Neural progenitor cell (in vitro differentiated cells): ENCODE data around the gene KLF13. TPM values are rescaled to one million over a fixed set of nuclear protein-coding genes. Genes with fewer than 3 reads are reported as not detected.
A peak's percentile ranks its signal among the peaks of the same experiment; 100 is the strongest.

ENCODE experiments used
- DNase-seq: peaks from one replicate; pipeline ENCODE4 v3.0.0-alpha.2; 2016; ENCODE audit warnings: low spot score
- H2AFZ ChIP-seq: fragments of 200-600 bp; sonication (generic); replicated peaks from 2 replicates; pipeline ENCODE4 v1.6.1; 2016; ENCODE audit warnings: antibody characterized with exemption
- H3F3A ChIP-seq: fragments of 200-600 bp; sonication (generic); 2 replicates; pipeline ENCODE4 v1.6.1; 2016; ENCODE audit warnings: antibody characterized with exemption, low read depth
- H3K27ac ChIP-seq: fragments of 200-600 bp; sonication (generic); 2 replicates; pipeline ENCODE4 v1.5.1; 2016; ENCODE audit warnings: mild to moderate bottlenecking
- H3K27me3 ChIP-seq: fragments of 200-600 bp; sonication (generic); 2 replicates; pipeline ENCODE4 v1.6.1; 2016; ENCODE audit warnings: mild to moderate bottlenecking, moderate library complexity
- H3K36me3 ChIP-seq: fragments of 200-600 bp; sonication (generic); 2 replicates; pipeline ENCODE4 v1.5.1; 2016
- H3K4me1 ChIP-seq: fragments of 200-600 bp; sonication (generic); 2 replicates; pipeline ENCODE4 v1.6.1; 2016; ENCODE audit warnings: mixed run types
- H3K4me2 ChIP-seq: fragments of 200-600 bp; sonication (generic); 2 replicates; pipeline ENCODE4 v1.6.1; 2016
- H3K4me3 ChIP-seq: fragments of 200-600 bp; sonication (generic); 2 replicates; pipeline ENCODE4 v1.5.1; 2016
- H3K79me2 ChIP-seq: fragments of 200-600 bp; sonication (generic); 2 replicates; pipeline ENCODE4 v1.6.1; 2016; ENCODE audit warnings: low read depth
- H3K9ac ChIP-seq: fragments of 200-600 bp; sonication (generic); 2 replicates; pipeline ENCODE4 v1.6.1; 2016
- H3K9me3 ChIP-seq: fragments of 200-600 bp; sonication (generic); 2 replicates; pipeline ENCODE4 v1.5.1; 2016; ENCODE audit warnings: low read depth
- H4K20me1 ChIP-seq: fragments of 200-600 bp; sonication (generic); 2 replicates; pipeline ENCODE4 v1.6.1; 2016; ENCODE audit warnings: low read depth
- H3K27ac Mint-ChIP-seq: 3 replicates; pipeline ENCODE4 v1.8.0; 2021; ENCODE audit warnings: mixed read lengths
- H3K27me3 Mint-ChIP-seq: 2 replicates; pipeline ENCODE4 v1.8.0; 2022; ENCODE audit warnings: low read depth, mild to moderate bottlenecking, inconsistent platforms, moderate library complexity, mixed read lengths; ENCODE audit not compliant: insufficient read depth
- H3K36me3 Mint-ChIP-seq: 3 replicates; pipeline ENCODE4 v1.8.0; 2021; ENCODE audit warnings: mixed read lengths
- H3K4me1 Mint-ChIP-seq: 3 replicates; pipeline ENCODE4 v1.8.0; 2021; ENCODE audit warnings: mixed read lengths
- H3K4me3 Mint-ChIP-seq: 3 replicates; pipeline ENCODE4 v1.8.0; 2021; ENCODE audit warnings: mild to moderate bottlenecking, moderate library complexity, mixed read lengths
- H3K9me3 Mint-ChIP-seq: 3 replicates; pipeline ENCODE4 v1.8.0; 2020; ENCODE audit warnings: mixed read lengths
- CTCF ChIP-seq: fragments of 200-600 bp; sonication (generic); IDR thresholded peaks from 2 replicates; pipeline ENCODE4 v1.5.1; 2017; ENCODE audit warnings: antibody characterized with exemption, mild to moderate bottlenecking
- EZH2 ChIP-seq: fragments of 200-600 bp; sonication (generic); IDR thresholded peaks from 2 replicates; pipeline ENCODE4 v1.6.1; 2017; ENCODE audit warnings: antibody characterized with exemption, mild to moderate bottlenecking, moderate library complexity
- EZH2phosphoT487 ChIP-seq: fragments of 200-600 bp; sonication (generic); IDR thresholded peaks from 2 replicates; pipeline ENCODE4 v1.6.1; 2017; ENCODE audit warnings: antibody characterized with exemption
- total RNA-seq: library from RNA; depleted of rRNA; stranded (reverse); fragments of >200 nt; gene quantifications from 2 replicates; pipeline ENCODE4 v1.2.3, GENCODE V29; 2015; ENCODE audit warnings: low replicate concordance

Gene KLF13
- total RNA-seq, 1 donor from 2014 or later, result 11.9 TPM

GRCh38 chr15:31337352-31338031, 10.9 kb downstream of the KLF13 start:
- no peaks in the 10 kb centered on the region for H3K27me3 ChIP-seq
- Mint-ChIP-seq H3K4me3 (no peak overlapping the region), H3K27me3 (peaks cover 2% of the 10 kb centered on the region), H3K9me3 (no peaks in the 10 kb centered on the region), H3K4me1 (peaks cover 27% of the 10 kb centered on the region), H3K27ac (no peak overlapping the region), H3K36me3 (no peaks in the 10 kb centered on the region)
- TF ChIP-seq EZH2phosphoT487 (no peak), CTCF (no peak), EZH2 (no peak)
- H3K4me3 ChIP-seq, result no peak overlapping the region
- H2AFZ ChIP-seq, result no peak overlapping the region
- DNase-seq, result no peak
- H3K79me2 ChIP-seq, result peaks cover 71% of the 10 kb centered on the region
- H4K20me1 ChIP-seq, result peaks cover 90% of the 10 kb centered on the region
- no peaks in the 10 kb centered on the region for H3K4me1 ChIP-seq
- H3K4me2 ChIP-seq, result no peak overlapping the region
- no peaks in the 10 kb centered on the region for H3K36me3 ChIP-seq
- no peak overlapping the region for H3K9ac ChIP-seq
- no peak overlapping the region for H3K27ac ChIP-seq
- H3K9me3 ChIP-seq, result no peaks in the 10 kb centered on the region
- no peaks in the 10 kb centered on the region for H3F3A ChIP-seq

GRCh38 chr15:31338318-31338878, 11.8 kb downstream of the KLF13 start:
- H3K4me1 ChIP-seq, result no peaks in the 10 kb centered on the region
- no peak overlapping the region for H3K9ac ChIP-seq
- H3K4me2 ChIP-seq, result no peak overlapping the region
- H3K9me3 Mint-ChIP-seq, result no peaks in the 10 kb centered on the region
- peaks cover 62% of the 10 kb centered on the region for H3K79me2 ChIP-seq
- no peaks in the 10 kb centered on the region for H3K36me3 Mint-ChIP-seq
- no peak overlapping the region for H3K4me3 Mint-ChIP-seq
- H3K36me3 ChIP-seq, result no peaks in the 10 kb centered on the region
- H3K27ac Mint-ChIP-seq, result peak overlapping the region; percentile 37
- H3K4me3 ChIP-seq, result no peak overlapping the region
- H3K27me3 ChIP-seq, result no peaks in the 10 kb centered on the region
- no peak overlapping the region for H2AFZ ChIP-seq
- H3F3A ChIP-seq, result no peaks in the 10 kb centered on the region
- H4K20me1 ChIP-seq, result peaks cover 90% of the 10 kb centered on the region
- H3K27ac ChIP-seq, result no peak overlapping the region
- no peak for TF ChIP-seq CTCF
- no peak for TF ChIP-seq EZH2
- no peak for TF ChIP-seq EZH2phosphoT487
- H3K27me3 Mint-ChIP-seq, result peaks cover 2% of the 10 kb centered on the region
- peaks cover 26% of the 10 kb centered on the region for H3K4me1 Mint-ChIP-seq
- no peak for DNase-seq
- no peaks in the 10 kb centered on the region for H3K9me3 ChIP-seq

GRCh38 chr15:31338879-31339557, 12.4 kb downstream of the KLF13 start:
- Mint-ChIP-seq H3K27ac (peak overlapping the region; percentile 72), H3K36me3 (no peaks in the 10 kb centered on the region), H3K4me1 (peaks cover 26% of the 10 kb centered on the region), H3K9me3 (no peaks in the 10 kb centered on the region), H3K27me3 (peaks cover 4% of the 10 kb centered on the region), H3K4me3 (no peak overlapping the region)
- Histone ChIP-seq H3F3A (no peaks in the 10 kb centered on the region), H3K4me3 (no peak overlapping the region), H3K4me2 (no peak overlapping the region), H4K20me1 (peaks cover 88% of the 10 kb centered on the region), H3K9me3 (no peaks in the 10 kb centered on the region), H3K9ac (no peak overlapping the region), H3K36me3 (no peaks in the 10 kb centered on the region), H3K27me3 (no peaks in the 10 kb centered on the region), H3K4me1 (no peaks in the 10 kb centered on the region), H2AFZ (no peak overlapping the region), H3K27ac (no peak overlapping the region), H3K79me2 (peaks cover 56% of the 10 kb centered on the region)
- DNase-seq, result no peak
- no peak for TF ChIP-seq EZH2
- TF ChIP-seq EZH2phosphoT487, result no peak
- no peak for TF ChIP-seq CTCF
